Germinal center (tissue), 1 donor: ENCODE results near the gene ZNF839.

Source experiments
- DNase-seq: peaks from one replicate; pipeline ENCODE4 v3.0.0; 2012; ENCODE audit warnings: mixed read lengths, low spot score

The ZNF839 gene

DNA sequence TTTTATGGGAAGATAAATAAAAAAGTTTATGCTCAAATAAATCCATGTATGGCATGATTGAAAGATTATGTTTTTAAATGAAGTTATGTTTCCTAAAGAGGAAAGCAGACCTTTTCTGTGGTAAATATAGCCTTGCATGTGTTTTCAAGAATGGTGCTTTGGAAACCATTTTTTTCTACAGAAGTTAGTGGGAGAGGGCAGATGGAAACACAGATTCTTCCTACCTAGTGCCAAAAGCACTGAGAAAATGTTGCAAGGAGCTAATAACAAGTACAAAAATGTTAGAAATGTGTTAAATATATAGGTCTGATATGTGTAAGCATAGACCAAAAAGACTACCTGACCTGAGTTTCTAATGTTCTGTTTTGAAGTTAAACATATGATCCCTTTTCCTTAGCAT, 67.5 kb downstream of the ZNF839 start:
- no peak for DNase-seq

DNA sequence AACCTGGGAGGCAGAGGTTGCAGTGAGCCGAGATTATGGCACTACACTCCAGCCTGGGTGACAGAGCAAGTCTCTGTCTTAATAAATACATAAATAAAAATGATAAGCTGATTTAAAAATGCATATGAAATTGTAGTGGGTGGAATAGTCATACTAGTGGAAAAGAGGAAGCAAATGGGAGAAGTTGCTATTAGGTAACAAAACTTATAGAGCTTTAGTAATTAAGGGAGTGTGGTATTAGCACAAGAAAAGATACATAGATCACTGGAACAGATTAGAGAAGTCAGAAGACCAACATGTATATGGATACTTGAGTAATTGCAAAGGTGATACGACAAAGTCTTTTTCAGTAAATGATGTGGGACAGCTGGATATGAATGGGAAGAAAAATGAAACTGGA, 69.7 kb downstream of the ZNF839 start:
- DNase-seq = no peak

DNA sequence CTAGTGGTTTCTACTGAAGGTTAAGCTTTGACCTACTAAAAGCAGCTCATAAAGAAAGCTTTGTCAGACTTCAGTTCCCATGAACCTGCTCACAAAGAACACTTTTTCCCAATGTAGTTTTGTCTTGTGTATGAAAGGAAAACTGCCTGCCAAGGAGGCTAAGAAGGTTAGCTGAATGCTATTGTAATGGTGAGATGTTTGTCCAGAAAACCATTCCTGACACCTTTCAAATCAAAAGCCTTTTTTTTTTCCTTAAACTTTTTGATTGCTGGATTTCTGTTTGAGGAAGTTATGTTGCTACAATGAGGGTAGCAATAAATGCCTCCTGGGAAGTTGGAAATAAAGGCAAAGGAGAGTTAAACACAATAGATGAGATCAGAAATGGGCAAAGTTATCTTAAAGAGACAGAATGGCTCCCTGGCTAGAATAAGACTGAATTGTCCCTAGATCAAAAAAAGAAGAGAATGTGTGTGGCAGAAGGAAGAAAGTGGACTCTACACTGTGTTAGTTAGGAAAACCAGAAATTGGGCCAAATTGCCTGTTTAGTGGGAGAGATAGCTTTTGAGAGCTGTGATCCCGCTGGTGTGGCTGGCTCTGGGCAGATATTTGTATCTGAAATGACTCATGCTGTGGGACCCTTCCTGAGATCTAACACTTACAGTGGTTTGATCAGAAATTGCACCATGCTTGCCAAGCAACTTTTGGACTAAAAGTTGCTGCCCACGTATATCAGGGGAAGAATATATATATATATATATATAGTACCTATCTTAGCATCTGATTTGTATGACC, 70.7 kb downstream of the ZNF839 start:
- DNase-seq = no peak
